ENCODE data around the gene BUD31. TPM values are rescaled to one million over a fixed set of nuclear protein-coding genes. Genes with fewer than 3 reads are reported as not detected.

The BUD31 gene
- total RNA-seq, 1 donor from 2014 or later = 108 TPM

DNA sequence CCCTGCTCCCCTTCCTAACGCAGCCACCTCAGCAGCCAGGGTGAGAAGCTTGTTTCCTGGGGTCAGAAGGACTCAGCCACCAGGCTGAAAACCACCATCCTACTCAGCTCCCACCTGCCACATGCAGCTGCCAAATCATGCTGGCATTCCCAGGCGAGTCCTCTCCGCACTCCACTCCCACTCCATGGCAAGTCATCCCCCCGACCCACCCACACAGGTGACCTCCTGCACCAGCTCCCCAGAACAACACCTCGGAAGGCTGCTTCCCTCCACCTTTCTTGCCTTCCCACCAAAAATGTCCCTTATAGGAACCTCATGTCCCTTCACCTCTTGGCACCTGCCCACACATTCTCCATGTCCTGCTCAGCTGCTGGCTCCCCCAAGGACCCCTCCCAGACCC is 5.0 kb upstream of the BUD31 start:
- DNase-seq (ENCODE audit: low spot score) = no peak
- Mint-ChIP-seq H3K9me3 (ENCODE audit: low read depth) (no peaks in the 10 kb centered on the region), H3K36me3 (ENCODE audit: low read depth) (peaks cover 18% of the 10 kb centered on the region), H3K27ac (ENCODE audit: unreplicated experiment) (no peak overlapping the region), H3K4me1 (ENCODE audit: low read depth) (peaks cover 30% of the 10 kb centered on the region), H3K27me3 (ENCODE audit: low read depth) (no peaks in the 10 kb centered on the region), H3K4me3 (ENCODE audit: unreplicated experiment) (no peak overlapping the region)
- TF ChIP-seq, protein P1, sequence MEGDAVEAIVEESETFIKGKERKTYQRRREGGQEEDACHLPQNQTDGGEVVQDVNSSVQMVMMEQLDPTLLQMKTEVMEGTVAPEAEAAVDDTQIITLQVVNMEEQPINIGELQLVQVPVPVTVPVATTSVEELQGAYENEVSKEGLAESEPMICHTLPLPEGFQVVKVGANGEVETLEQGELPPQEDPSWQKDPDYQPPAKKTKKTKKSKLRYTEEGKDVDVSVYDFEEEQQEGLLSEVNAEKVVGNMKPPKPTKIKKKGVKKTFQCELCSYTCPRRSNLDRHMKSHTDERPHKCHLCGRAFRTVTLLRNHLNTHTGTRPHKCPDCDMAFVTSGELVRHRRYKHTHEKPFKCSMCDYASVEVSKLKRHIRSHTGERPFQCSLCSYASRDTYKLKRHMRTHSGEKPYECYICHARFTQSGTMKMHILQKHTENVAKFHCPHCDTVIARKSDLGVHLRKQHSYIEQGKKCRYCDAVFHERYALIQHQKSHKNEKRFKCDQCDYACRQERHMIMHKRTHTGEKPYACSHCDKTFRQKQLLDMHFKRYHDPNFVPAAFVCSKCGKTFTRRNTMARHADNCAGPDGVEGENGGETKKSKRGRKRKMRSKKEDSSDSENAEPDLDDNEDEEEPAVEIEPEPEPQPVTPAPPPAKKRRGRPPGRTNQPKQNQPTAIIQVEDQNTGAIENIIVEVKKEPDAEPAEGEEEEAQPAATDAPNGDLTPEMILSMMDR (IDR thresholded peaks at IDR 0.05) = no peak

DNA sequence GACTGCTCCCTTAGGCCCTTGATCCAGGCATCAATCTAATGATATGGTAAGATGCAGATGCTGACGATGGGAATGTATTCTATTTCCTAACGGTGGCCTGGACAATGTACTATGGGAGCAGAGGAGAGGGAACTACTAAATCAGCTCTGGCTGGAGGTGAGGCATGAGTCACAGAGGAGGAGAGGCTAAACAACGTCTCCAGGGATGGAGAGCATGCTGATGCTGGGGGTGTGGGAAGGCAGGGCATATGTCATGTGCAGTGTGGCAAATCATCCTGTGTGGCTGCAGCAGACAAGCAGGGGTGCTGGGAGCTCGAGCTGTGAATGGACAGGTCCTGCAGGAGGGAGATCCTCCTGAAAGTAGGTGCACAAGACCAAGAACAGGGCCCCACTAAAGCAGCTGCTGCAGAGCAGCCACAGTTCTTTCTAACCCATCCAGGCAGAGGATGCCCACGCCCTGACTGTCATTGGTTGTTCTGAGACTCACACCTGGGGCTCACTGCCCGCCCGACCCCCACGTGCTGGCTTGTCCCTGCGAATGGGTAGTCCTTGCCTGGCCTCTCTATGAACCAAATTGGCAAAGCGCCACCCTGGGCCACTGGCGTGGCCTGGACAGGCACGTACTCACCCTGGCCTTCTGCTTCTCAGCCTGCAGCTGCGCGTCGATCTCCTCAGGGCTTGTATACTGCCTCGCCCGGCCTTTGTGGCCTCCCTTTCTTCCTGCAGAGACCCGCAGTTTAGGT is 4.4 kb upstream of the BUD31 start:
- TF ChIP-seq, protein P1 (IDR thresholded peaks at IDR 0.05) = no peak
- Mint-ChIP-seq H3K4me3 (ENCODE audit: unreplicated experiment) (no peak overlapping the region), H3K27me3 (ENCODE audit: low read depth) (no peaks in the 10 kb centered on the region), H3K9me3 (ENCODE audit: low read depth) (no peaks in the 10 kb centered on the region), H3K4me1 (ENCODE audit: low read depth) (peaks cover 26% of the 10 kb centered on the region), H3K36me3 (ENCODE audit: low read depth) (peaks cover 16% of the 10 kb centered on the region), H3K27ac (ENCODE audit: unreplicated experiment) (peak overlapping the region; percentile 3)
- no peak for DNase-seq (ENCODE audit: low spot score)

DNA sequence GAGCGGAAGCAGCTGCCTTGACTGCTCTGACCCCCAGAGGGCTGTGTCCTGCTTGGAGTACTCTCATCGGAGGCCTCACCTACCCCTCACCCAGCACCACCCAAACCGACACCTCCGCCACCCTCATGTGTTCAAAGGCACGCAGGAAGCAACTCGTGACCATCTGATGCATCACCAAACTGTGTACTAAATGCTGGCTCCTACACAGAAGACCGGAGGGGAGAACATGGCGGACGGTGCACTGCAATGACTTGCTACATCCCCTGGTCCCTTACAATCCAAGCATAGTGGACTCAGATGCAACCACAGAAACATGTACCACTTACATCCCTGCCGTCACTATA is 3.8 kb upstream of the BUD31 start:
- no peak for DNase-seq (ENCODE audit: low spot score)
- H3K4me3 Mint-ChIP-seq (ENCODE audit: unreplicated experiment) = no peak overlapping the region
- peaks cover 30% of the 10 kb centered on the region for H3K4me1 Mint-ChIP-seq (ENCODE audit: low read depth)
- H3K9me3 Mint-ChIP-seq (ENCODE audit: low read depth) = no peaks in the 10 kb centered on the region
- H3K36me3 Mint-ChIP-seq (ENCODE audit: low read depth) = peaks cover 16% of the 10 kb centered on the region
- peak overlapping the region; percentile 3 for H3K27ac Mint-ChIP-seq (ENCODE audit: unreplicated experiment)
- TF ChIP-seq, protein P1 (IDR thresholded peaks at IDR 0.05) = no peak
- no peaks in the 10 kb centered on the region for H3K27me3 Mint-ChIP-seq (ENCODE audit: low read depth)

DNA sequence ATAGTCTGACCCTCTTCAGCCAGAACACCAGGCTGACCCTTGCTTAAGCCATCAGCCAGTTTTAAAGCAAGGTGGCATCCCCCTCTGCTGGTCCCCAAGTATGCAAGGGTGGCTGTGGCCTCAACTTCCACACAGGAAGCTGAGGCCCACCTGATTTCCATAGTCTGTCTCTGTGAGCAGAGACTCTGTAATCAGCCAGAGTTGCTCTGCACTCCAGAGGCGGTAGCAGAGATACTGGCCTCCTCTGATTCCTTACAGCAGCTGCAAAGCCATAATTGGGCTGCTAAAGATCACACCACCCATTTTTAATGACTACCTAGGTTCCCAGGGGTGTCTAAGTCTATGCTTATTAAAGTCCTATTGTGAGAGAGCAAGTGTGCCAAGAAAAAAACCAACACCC is 2.2 kb upstream of the BUD31 start:
- Mint-ChIP-seq H3K27ac (ENCODE audit: unreplicated experiment) (peak overlapping the region; percentile 66), H3K27me3 (ENCODE audit: low read depth) (no peaks in the 10 kb centered on the region), H3K9me3 (ENCODE audit: low read depth) (no peaks in the 10 kb centered on the region), H3K4me3 (ENCODE audit: unreplicated experiment) (no peak overlapping the region), H3K4me1 (ENCODE audit: low read depth) (peaks cover 41% of the 10 kb centered on the region), H3K36me3 (ENCODE audit: low read depth) (peaks cover 18% of the 10 kb centered on the region)
- TF ChIP-seq, protein P1 (IDR thresholded peaks at IDR 0.05) = no peak
- DNase-seq (ENCODE audit: low spot score) = no peak

DNA sequence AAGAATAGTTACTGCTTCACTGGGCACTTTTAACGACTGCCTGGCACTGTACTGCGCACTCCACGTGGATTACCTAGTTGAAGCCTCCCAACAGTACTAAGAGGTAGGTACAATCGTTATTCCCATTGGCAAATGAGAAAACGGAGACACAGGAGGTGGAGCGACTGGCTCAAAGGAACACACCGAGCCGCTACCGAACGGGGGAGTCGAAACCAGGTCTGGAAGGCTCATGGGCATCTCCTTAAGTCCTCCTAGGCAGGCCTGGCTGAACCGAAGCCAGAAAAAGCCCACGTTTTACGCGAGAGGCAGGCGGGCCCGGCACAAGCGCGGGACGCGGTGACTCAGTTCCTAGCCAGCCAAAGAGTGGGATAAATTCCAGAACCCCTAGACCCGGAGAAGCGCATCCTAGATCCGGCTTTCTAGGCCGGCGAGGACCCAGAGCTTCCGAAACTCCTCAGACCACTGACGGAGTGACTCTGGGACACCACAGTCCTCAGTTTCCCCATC is 844 bp upstream of the BUD31 start:
- peaks cover 41% of the 10 kb centered on the region for H3K4me1 Mint-ChIP-seq (ENCODE audit: low read depth)
- H3K4me3 Mint-ChIP-seq (ENCODE audit: unreplicated experiment) = peak overlapping the region; percentile 99
- H3K27ac Mint-ChIP-seq (ENCODE audit: unreplicated experiment) = peak overlapping the region; percentile 99
- no peaks in the 10 kb centered on the region for H3K9me3 Mint-ChIP-seq (ENCODE audit: low read depth)
- no peaks in the 10 kb centered on the region for H3K27me3 Mint-ChIP-seq (ENCODE audit: low read depth)
- H3K36me3 Mint-ChIP-seq (ENCODE audit: low read depth) = peaks cover 19% of the 10 kb centered on the region
- no peak for DNase-seq (ENCODE audit: low spot score)
- TF ChIP-seq, protein P1 (IDR thresholded peaks at IDR 0.05) = no peak
